MV-4-11 (cell line): ENCODE measurements around the gene ERO1B.
"Not testable (repeated sequence)": the region's sequence is repeated elsewhere in the genome, so short reads cannot be mapped to it uniquely, and the experiment has no call there.

Source experiments
- DNase-seq: peaks from one replicate; lab custom pipeline; 2025; lab: John Stamatoyannopoulos, UW

Gene ERO1B

GRCh38 chr1:236281654-236282424, at the start of gene ERO1B:
Gene ERO1B, minus strand, starts transcription at chr1:236281958. Its CDS starts 175 bp downstream, at chr1:236281783.
- peak; percentile 93 for DNase-seq

- not testable (repeated sequence) for DNase-seq
These were observed 49.7 kb upstream of the ERO1B start for GRCh38 chr1:236331412-236331811.

GRCh38 chr1:236326432-236326831, 44.7 kb upstream of the ERO1B start:
- no peak for DNase-seq

- DNase-seq: no peak
These were observed 43.8 kb upstream of the ERO1B start for GRCh38 chr1:236325567-236325966.

GRCh38 chr1:236323819-236324411, 42.2 kb upstream of the ERO1B start:
- no peak for DNase-seq

GRCh38 chr1:236322566-236323409, 41.0 kb upstream of the ERO1B start:
- no peak for DNase-seq

GRCh38 chr1:236321101-236321500, 39.3 kb upstream of the ERO1B start:
- no peak for DNase-seq

GRCh38 chr1:236320671-236321070, 38.9 kb upstream of the ERO1B start:
- DNase-seq: no peak

- DNase-seq: no peak
These were observed 38.5 kb upstream of the ERO1B start for GRCh38 chr1:236320214-236320613.

- DNase-seq: no peak
These were observed 34.7 kb upstream of the ERO1B start for GRCh38 chr1:236316437-236316836.

GRCh38 chr1:236315518-236315917, 33.8 kb upstream of the ERO1B start:
- peak; percentile 55 for DNase-seq

- DNase-seq: no peak
These were observed 33.3 kb upstream of the ERO1B start for GRCh38 chr1:236315092-236315491.

- not testable (repeated sequence) for DNase-seq
These were observed 32.3 kb upstream of the ERO1B start for GRCh38 chr1:236314050-236314449.

- no peak for DNase-seq
These were observed 31.7 kb upstream of the ERO1B start for GRCh38 chr1:236313427-236313826.

GRCh38 chr1:236311040-236311439, 29.3 kb upstream of the ERO1B start:
- DNase-seq: no peak

- DNase-seq: no peak
These were observed 27.1 kb upstream of the ERO1B start for GRCh38 chr1:236308827-236309226.

- no peak for DNase-seq
These were observed 25.7 kb upstream of the ERO1B start for GRCh38 chr1:236307435-236307834.

- no peak for DNase-seq
These were observed 22.9 kb upstream of the ERO1B start for GRCh38 chr1:236304682-236305081.

- no peak for DNase-seq
These were observed 21.9 kb upstream of the ERO1B start for GRCh38 chr1:236303675-236304074.

- no peak for DNase-seq
These were observed 21.2 kb upstream of the ERO1B start for GRCh38 chr1:236302941-236303340.

GRCh38 chr1:236301958-236302335, 20.2 kb upstream of the ERO1B start:
- no peak for DNase-seq

- DNase-seq: no peak
These were observed 19.6 kb upstream of the ERO1B start for GRCh38 chr1:236301080-236301957.
